Testis (tissue), 2 donors: ENCODE data around the gene UGT1A10.

ENCODE experiments used
- CTCF ChIP-seq, 3 experiments: fragments of 450-650 bp in 2 of 3; fragments of 200-600 bp in 1 of 3; sonication (generic) in 1 of 3; IDR thresholded peaks; one replicate each; pipeline ENCODE4 v1.5.1; 2016 to 2019; ENCODE audit warnings: antibody characterized with exemption in 3 of 3, mild to moderate bottlenecking in 2 of 3, moderate library complexity in 1 of 3
- POLR2A ChIP-seq: fragments of 450-650 bp; IDR thresholded peaks from one replicate; pipeline ENCODE4 v1.6.1; 2017; ENCODE audit warnings: antibody characterized with exemption, mild to moderate bottlenecking, moderate library complexity

- TF ChIP-seq CTCF (IDR thresholded peaks at IDR 0.05): no peak
- no peak for TF ChIP-seq POLR2A
Measured at GRCh38 chr2:233681521-233682099, 45.4 kb downstream of the UGT1A10 start, which contains the start of gene UGT1A7.
